ENCODE data around the gene NR4A1. TPM values are rescaled to one million over a fixed set of nuclear protein-coding genes. Genes with fewer than 3 reads are reported as not detected.
A peak's percentile ranks its signal among the peaks of the same experiment; 100 is the strongest.

The NR4A1 gene
- total and polyA plus RNA-seq, 9 of the 15 experiments (the other 6 are each of a cell fraction or from before 2014, with no cell fraction given) = 0.07 to 4.7 (median 1.9) TPM; not detected in 1

- intact Hi-C loops (cut with micrococcal nuclease) = no loop called here
- Histone ChIP-seq H3K9me1 (ENCODE audit: control insufficient read depth, insufficient read depth, low read length) (no peaks in the 10 kb centered on the region), H3K27ac (ENCODE audit: extremely low read depth, low read depth, low read length) (no peak overlapping the region), H3K4me2 (ENCODE audit: insufficient read depth, low read length) (no peak overlapping the region), H4K20me1 (replicated peaks; ENCODE audit: control insufficient read depth, insufficient read depth, low read length) (no peaks in the 10 kb centered on the region), H3K36me3 (ENCODE audit: control insufficient read depth, insufficient read depth, low read length) (no peaks in the 10 kb centered on the region), H3K79me2 (ENCODE audit: control insufficient read depth, insufficient read depth, low read length) (no peaks in the 10 kb centered on the region), H3K27me3 (ENCODE audit: control insufficient read depth in 2 of 2, insufficient read depth in 2 of 2, low read length in 2 of 2) (peaks cover 52 to 88% of the 10 kb centered on the region in 2 experiments), H3K4me1 (replicated peaks in 1 of 2; ENCODE audit: control insufficient read depth in 2 of 2, insufficient read depth in 2 of 2, low read length in 2 of 2) (no peaks in the 10 kb centered on the region), H3K4me3 (no peak overlapping the region), H3K9ac (ENCODE audit: insufficient read depth in 1 of 2, low read depth in 2 of 2, low read length in 2 of 2) (no peak overlapping the region), H3K9me3 (replicated peaks; ENCODE audit: control insufficient read depth, insufficient read depth, low read depth, low read length) (no peaks in the 10 kb centered on the region), H2AFZ (ENCODE audit: low read depth, low read length) (no peak overlapping the region)
- ATAC-seq (no peak), DNase-seq (ENCODE audit: extremely low read depth in 1 of 4, low spot score in 3 of 4) (peak in 1 of 4 experiments; percentile 3), FAIRE-seq (no peak)
- BruUV-seq (replicated peaks) = no TSS peak
- 4% methylated on average over 11 of the region's 11 CpGs for WGBS (ENCODE audit: insufficient coverage, low coverage, missing lambda C conversion rate)
- POLR2A ChIA-PET = no interaction called here
- in situ Hi-C loops (cut with MboI) = no loop called here
- no peak for TF ChIP-seq TCF7 (IDR thresholded peaks at IDR 0.05; ENCODE audit: borderline replicate concordance)
- TF ChIP-seq, protein P1, sequence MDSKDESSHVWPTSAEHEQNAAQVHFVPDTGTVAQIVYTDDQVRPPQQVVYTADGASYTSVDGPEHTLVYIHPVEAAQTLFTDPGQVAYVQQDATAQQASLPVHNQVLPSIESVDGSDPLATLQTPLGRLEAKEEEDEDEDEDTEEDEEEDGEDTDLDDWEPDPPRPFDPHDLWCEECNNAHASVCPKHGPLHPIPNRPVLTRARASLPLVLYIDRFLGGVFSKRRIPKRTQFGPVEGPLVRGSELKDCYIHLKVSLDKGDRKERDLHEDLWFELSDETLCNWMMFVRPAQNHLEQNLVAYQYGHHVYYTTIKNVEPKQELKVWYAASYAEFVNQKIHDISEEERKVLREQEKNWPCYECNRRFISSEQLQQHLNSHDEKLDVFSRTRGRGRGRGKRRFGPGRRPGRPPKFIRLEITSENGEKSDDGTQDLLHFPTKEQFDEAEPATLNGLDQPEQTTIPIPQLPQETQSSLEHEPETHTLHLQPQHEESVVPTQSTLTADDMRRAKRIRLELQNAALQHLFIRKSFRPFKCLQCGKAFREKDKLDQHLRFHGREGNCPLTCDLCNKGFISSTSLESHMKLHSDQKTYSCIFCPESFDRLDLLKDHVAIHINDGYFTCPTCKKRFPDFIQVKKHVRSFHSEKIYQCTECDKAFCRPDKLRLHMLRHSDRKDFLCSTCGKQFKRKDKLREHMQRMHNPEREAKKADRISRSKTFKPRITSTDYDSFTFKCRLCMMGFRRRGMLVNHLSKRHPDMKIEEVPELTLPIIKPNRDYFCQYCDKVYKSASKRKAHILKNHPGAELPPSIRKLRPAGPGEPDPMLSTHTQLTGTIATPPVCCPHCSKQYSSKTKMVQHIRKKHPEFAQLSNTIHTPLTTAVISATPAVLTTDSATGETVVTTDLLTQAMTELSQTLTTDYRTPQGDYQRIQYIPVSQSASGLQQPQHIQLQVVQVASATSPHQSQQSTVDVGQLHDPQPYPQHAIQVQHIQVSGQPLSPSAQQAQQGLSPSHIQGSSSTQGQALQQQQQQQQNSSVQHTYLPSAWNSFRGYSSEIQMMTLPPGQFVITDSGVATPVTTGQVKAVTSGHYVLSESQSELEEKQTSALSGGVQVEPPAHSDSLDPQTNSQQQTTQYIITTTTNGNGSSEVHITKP (IDR thresholded peaks at IDR 0.05; ENCODE audit: partially characterized antibody) = no peak
- TF ChIP-seq FOXM1 (IDR thresholded peaks at IDR 0.05; ENCODE audit: low read depth) = no peak
- TF ChIP-seq FOXM1 (CRISPR knock-in tag; IDR thresholded peaks at IDR 0.05; ENCODE audit: low read depth) = no peak
- no peak for TF ChIP-seq ATF7 (IDR thresholded peaks at IDR 0.05)
- CTCF ChIA-PET (ENCODE audit: low intra/inter-chr PET ratio) = no interaction called here
Measured at GRCh38 chr12:52089491-52089890, 38.2 kb downstream of the NR4A1 start.

Data from K562 (cell line).